Tibial nerve (tissue), 3 donors: ENCODE data around the gene TBX5.

Source experiments
- CTCF ChIP-seq, 5 experiments: fragments of 200-600 bp in 3 of 5; fragments of 450-650 bp in 2 of 5; sonication (generic) in 3 of 5; IDR thresholded peaks; one replicate each; pipeline ENCODE4 v1.5.1; 2016 to 2019; ENCODE audit warnings: antibody characterized with exemption in 5 of 5, mild to moderate bottlenecking in 3 of 5, moderate library complexity in 2 of 5
- POLR2A ChIP-seq, 2 donors: fragments of 450-650 bp; IDR thresholded peaks; one replicate each; pipeline ENCODE4 v1.6.1; 2017; ENCODE audit warnings: antibody characterized with exemption in 2 of 2, mild to moderate bottlenecking in 2 of 2, moderate library complexity in 2 of 2

- TF ChIP-seq CTCF (IDR thresholded peaks at IDR 0.05) (no peak), POLR2A (IDR thresholded peaks at IDR 0.05) (no peak)
Measured at GRCh38 chr12:114438635-114439256, 32.8 kb upstream of the TBX5 start.
